Uterus (tissue), 4 donors: ENCODE results near the gene MRPS15. TPM values are rescaled to one million over a fixed set of nuclear protein-coding genes. Genes with fewer than 3 reads are reported as not detected.

Experiments
- DNase-seq, 2 donors: peaks; one replicate each; pipeline ENCODE4 v3.0.0-alpha.2; 2019 to 2020
- H3K27ac ChIP-seq, 2 donors: fragments of 200-600 bp; sonication (generic); 1 replicate in 1 of 2; 2 replicates in 1 of 2; pipeline ENCODE4 v1.5.1; 2016 to 2018
- H3K27me3 ChIP-seq, 2 donors: fragments of 200-600 bp; sonication (generic); one replicate each; pipeline ENCODE4 v1.5.1; 2018 to 2019; ENCODE audit warnings: control low read depth in 1 of 2
- H3K36me3 ChIP-seq, 2 donors: fragments of 200-600 bp; sonication (generic); one replicate each; pipeline ENCODE4 v1.5.1; 2019; ENCODE audit warnings: control low read depth in 1 of 2
- H3K4me1 ChIP-seq, 2 donors: fragments of 200-600 bp; sonication (generic); one replicate each; pipeline ENCODE4 v1.5.1; 2018 to 2019; ENCODE audit warnings: control low read depth in 1 of 2
- H3K4me3 ChIP-seq, 2 donors: fragments of 200-600 bp; sonication (generic); 1 replicate in 1 of 2; 2 replicates in 1 of 2; pipeline ENCODE4 v1.5.1; 2018 to 2019; ENCODE audit warnings: mild to moderate bottlenecking in 1 of 2
- H3K9me3 ChIP-seq, 2 donors: fragments of 200-600 bp; sonication (generic); one replicate each; pipeline ENCODE4 v1.5.1; 2019; ENCODE audit warnings: control low read depth in 1 of 2
- CTCF ChIP-seq, 4 experiments: fragments of 200-600 bp in 2 of 4; fragments of 450-650 bp in 2 of 4; sonication (generic) in 2 of 4; IDR thresholded peaks; one replicate each; pipeline ENCODE4 v1.5.1; 2016 to 2019; ENCODE audit warnings: antibody characterized with exemption in 4 of 4, mild to moderate bottlenecking in 2 of 4, moderate library complexity in 1 of 4
- POLR2A ChIP-seq, 2 donors: fragments of 450-650 bp; IDR thresholded peaks; one replicate each; pipeline ENCODE4 v1.6.1; 2016; ENCODE audit warnings: antibody characterized with exemption in 2 of 2, mild to moderate bottlenecking in 1 of 2, moderate library complexity in 1 of 2
- intact Hi-C: fragments of 100-400 bp; cut with DNase I; formaldehyde crosslinking; loops from one replicate; pipeline ENCODE4 v1.15.1; 2023; ENCODE audit warnings: low total_unique reads
- total RNA-seq, 4 donors: library from RNA; depleted of rRNA in 3 of 4; stranded (reverse); fragments of >200 nt in 3 of 4; gene quantifications; one replicate each; pipeline versions ENCODE4 v1.1.0 to v1.2.4, GENCODE V29; 2014 to 2023
- donor health status: DM: yes; HTN: yes; CAD: no.

The MRPS15 gene
- total RNA-seq, 4 donors from 2014 or later = 25.0 to 43.5 (median 36.3) TPM

GRCh38 chr1:36455386-36455785 lies 8.8 kb downstream of the MRPS15 start:
- Histone ChIP-seq H3K4me1 (no peaks in the 10 kb centered on the region), H3K36me3 (no peaks in the 10 kb centered on the region), H3K27me3 (no peaks in the 10 kb centered on the region), H3K4me3 (no peak overlapping the region), H3K9me3 (no peaks in the 10 kb centered on the region), H3K27ac (no peak overlapping the region)
- DNase-seq = no peak
- intact Hi-C loops = no loop called here
- TF ChIP-seq CTCF (IDR thresholded peaks at IDR 0.05) (no peak), POLR2A (IDR thresholded peaks at IDR 0.05) (no peak)

- Histone ChIP-seq H3K27ac (no peak overlapping the region), H3K4me3 (no peak overlapping the region), H3K27me3 (no peaks in the 10 kb centered on the region), H3K4me1 (peaks cover 0 to 3% of the 10 kb centered on the region in 2 donors), H3K36me3 (no peaks in the 10 kb centered on the region), H3K9me3 (no peaks in the 10 kb centered on the region)
- intact Hi-C loops = no loop called here
- DNase-seq = no peak
- TF ChIP-seq CTCF (IDR thresholded peaks at IDR 0.05) = no peak
- TF ChIP-seq POLR2A (IDR thresholded peaks at IDR 0.05) = no peak
Observed at GRCh38 chr1:36453600-36454388, 10.4 kb downstream of the MRPS15 start.

- no peak for DNase-seq
- H3K27ac ChIP-seq = no peak overlapping the region
- no peaks in the 10 kb centered on the region for H3K27me3 ChIP-seq
- H3K36me3 ChIP-seq = no peaks in the 10 kb centered on the region
- TF ChIP-seq CTCF (IDR thresholded peaks at IDR 0.05) (no peak), POLR2A (IDR thresholded peaks at IDR 0.05) (no peak)
- no peak overlapping the region for H3K4me3 ChIP-seq
- H3K9me3 ChIP-seq = no peaks in the 10 kb centered on the region
- peaks cover 0 to 3% of the 10 kb centered on the region in 2 donors for H3K4me1 ChIP-seq
- intact Hi-C loops = no loop called here
Observed at GRCh38 chr1:36453051-36453450, 11.1 kb downstream of the MRPS15 start.

- no peaks in the 10 kb centered on the region for H3K36me3 ChIP-seq
- no peaks in the 10 kb centered on the region for H3K27me3 ChIP-seq
- peaks cover 0 to 3% of the 10 kb centered on the region in 2 donors for H3K4me1 ChIP-seq
- no peak for DNase-seq
- H3K4me3 ChIP-seq = peak overlapping the region; percentile 63 to 66
- no peak for TF ChIP-seq POLR2A (IDR thresholded peaks at IDR 0.05)
- no peak for TF ChIP-seq CTCF (IDR thresholded peaks at IDR 0.05)
- H3K9me3 ChIP-seq = no peaks in the 10 kb centered on the region
- intact Hi-C loops = no loop called here
- H3K27ac ChIP-seq = peak overlapping the region; percentile 96 to 97
Observed at GRCh38 chr1:36450919-36451305, 13.3 kb downstream of the MRPS15 start.

- DNase-seq = peak; percentile 95 to 97
- Histone ChIP-seq H3K4me1 (peaks cover 0 to 3% of the 10 kb centered on the region in 2 donors), H3K36me3 (no peaks in the 10 kb centered on the region), H3K27ac (peak within 1 kb of the TSS; percentile 96 to 97), H3K27me3 (no peaks in the 10 kb centered on the region), H3K9me3 (no peaks in the 10 kb centered on the region), H3K4me3 (peak within 1 kb of the TSS; percentile 63 to 66)
- TF ChIP-seq POLR2A (IDR thresholded peaks at IDR 0.05) = peak; percentile 94 to 95
- TF ChIP-seq CTCF (IDR thresholded peaks at IDR 0.05) = no peak
- intact Hi-C loops = no loop called here
Observed at GRCh38 chr1:36450270-36450918, 13.8 kb downstream of the MRPS15 start, which contains the start of gene OSCP1. Gene OSCP1 (minus strand): TSS chr1:36450451. CDS start chr1:36450369, 82 bp downstream.
